Skeletal muscle tissue (tissue), 4 donors: ENCODE results near the gene TRPC3. TPM values are rescaled to one million over a fixed set of nuclear protein-coding genes. Genes with fewer than 3 reads are reported as not detected.

Experiments used
- H3K27ac ChIP-seq: one replicate; pipeline ENCODE4 v1.7.0; 2013; ENCODE audit warnings: mild to moderate bottlenecking, low read depth, low read length, inconsistent platforms
- H3K27me3 ChIP-seq, 3 donors: one replicate each; pipeline ENCODE4 v1.7.0; 2013; ENCODE audit warnings: low read length in 3 of 3; ENCODE audit not compliant: control insufficient read depth in 3 of 3, insufficient read depth in 3 of 3
- H3K36me3 ChIP-seq, 3 donors: one replicate each; pipeline ENCODE4 v1.7.0; 2013; ENCODE audit warnings: low read length in 3 of 3; ENCODE audit not compliant: control insufficient read depth in 3 of 3, insufficient read depth in 3 of 3
- H3K4me1 ChIP-seq, 3 donors: one replicate each; pipeline ENCODE4 v1.7.0; 2013; ENCODE audit warnings: low read length in 3 of 3, mild to moderate bottlenecking in 3 of 3; ENCODE audit not compliant: control insufficient read depth in 3 of 3, insufficient read depth in 3 of 3
- H3K4me3 ChIP-seq, 3 donors: one replicate each; pipeline ENCODE4 v1.7.0; 2013; ENCODE audit warnings: low read length in 3 of 3
- H3K9ac ChIP-seq, 3 donors: one replicate each; pipeline ENCODE4 v1.7.0; 2013; ENCODE audit warnings: low read length in 3 of 3, mild to moderate bottlenecking in 3 of 3, moderate library complexity in 2 of 3, low read depth in 1 of 3
- H3K9me3 ChIP-seq, 3 donors: one replicate each; pipeline ENCODE4 v1.7.0; 2013; ENCODE audit warnings: low read length in 3 of 3; ENCODE audit not compliant: control insufficient read depth in 3 of 3
- total RNA-seq: library from RNA; depleted of rRNA; stranded (reverse); fragments of >200 nt; gene quantifications from one replicate; pipeline ENCODE4 v1.2.3, GENCODE V29; 2014
- donor health status: Osteomylitis.

The TRPC3 gene
- total RNA-seq, 1 donor from 2014 or later, result 0.52 TPM

DNA sequence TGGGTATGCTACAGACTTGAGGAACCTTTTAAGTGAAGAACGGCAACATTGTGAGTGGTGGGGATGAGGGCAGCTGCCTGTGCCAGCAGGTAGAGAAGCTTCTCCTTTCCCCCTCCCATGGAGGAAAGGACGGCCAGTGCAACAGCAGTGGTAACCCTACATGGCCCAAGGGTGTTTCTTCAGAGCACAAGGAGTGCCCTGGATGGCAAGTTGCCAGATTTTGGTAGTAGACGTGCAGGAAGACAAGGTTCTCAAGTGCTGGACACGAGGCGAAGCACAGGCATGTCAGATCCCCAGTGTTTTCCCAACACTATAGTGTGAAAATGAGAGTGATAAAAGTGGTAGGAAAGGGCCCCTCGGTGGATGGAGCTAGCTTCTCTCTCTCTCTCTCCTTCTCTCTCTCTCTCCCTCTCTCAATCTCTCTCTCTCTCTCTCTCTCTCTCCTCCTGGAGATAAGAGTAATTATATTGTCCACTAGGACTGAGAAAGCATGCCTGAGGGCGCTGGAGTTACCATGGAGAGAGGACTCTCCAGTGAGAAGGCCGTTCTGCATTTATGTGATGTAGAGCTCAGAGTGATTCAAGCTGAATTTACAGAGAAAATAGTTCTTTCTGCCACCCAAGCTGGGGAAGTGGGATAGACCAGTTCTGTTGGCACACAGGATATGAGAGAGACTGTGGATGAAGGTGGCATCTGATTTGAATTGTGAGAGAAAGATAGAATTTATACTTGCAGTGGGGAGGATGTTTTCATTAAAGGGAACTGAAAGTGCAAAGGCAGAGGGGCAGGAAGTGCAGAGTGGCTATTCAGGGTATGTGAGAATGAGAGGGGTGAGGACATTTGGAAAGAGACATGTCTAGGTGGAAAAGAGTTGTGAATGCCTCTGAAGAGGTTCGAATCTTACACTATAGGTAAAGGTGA is 25.7 kb upstream of the TRPC3 start:
- Histone ChIP-seq H3K4me3 (no peak overlapping the region), H3K9me3 (no peaks in the 10 kb centered on the region), H3K27me3 (no peaks in the 10 kb centered on the region), H3K4me1 (no peaks in the 10 kb centered on the region), H3K36me3 (no peaks in the 10 kb centered on the region), H3K27ac (no peak overlapping the region), H3K9ac (no peak overlapping the region)

DNA sequence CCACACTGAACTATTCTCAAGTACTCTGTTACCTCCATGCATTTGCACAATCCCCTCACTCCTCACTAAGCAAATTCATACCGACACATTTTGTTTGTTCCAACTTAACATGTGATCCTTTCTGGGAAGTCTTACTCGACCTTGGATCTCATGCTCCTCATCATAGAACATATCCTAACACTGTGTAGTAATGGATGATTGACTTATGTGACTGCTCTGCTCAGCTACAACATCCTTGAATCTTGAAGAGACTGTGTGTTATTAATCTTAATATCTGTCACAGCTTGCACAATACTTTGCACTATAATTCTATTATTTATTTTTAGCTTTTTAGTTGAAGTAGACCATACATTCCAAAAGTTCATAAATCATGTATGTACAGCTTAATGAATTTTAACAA is 23.9 kb upstream of the TRPC3 start:
- Histone ChIP-seq H3K9ac (no peak overlapping the region), H3K9me3 (no peaks in the 10 kb centered on the region), H3K36me3 (no peaks in the 10 kb centered on the region), H3K4me1 (no peaks in the 10 kb centered on the region), H3K27ac (no peak overlapping the region), H3K27me3 (no peaks in the 10 kb centered on the region), H3K4me3 (no peak overlapping the region)

DNA sequence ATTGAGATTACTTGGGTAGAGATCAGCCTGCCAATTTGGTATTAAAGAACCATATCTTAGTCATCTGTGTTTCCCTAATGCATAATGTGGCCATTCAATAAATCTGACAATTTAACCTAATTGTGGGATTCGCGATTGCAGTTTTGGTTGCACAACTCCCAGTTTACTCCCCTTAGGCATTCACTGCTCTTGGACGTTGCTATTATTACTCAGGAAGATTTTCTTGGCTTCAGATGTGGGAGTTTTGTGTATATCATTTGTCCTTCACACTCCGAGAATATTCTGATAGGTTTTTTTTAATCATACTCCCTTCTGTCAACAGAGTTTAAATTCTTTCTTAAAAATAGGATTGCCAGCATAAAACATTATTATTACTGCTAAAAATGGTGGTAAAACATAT is 22.0 kb upstream of the TRPC3 start:
- Histone ChIP-seq H3K27ac (no peak overlapping the region), H3K4me3 (no peak overlapping the region), H3K36me3 (no peaks in the 10 kb centered on the region), H3K9me3 (no peaks in the 10 kb centered on the region), H3K27me3 (no peaks in the 10 kb centered on the region), H3K4me1 (no peaks in the 10 kb centered on the region), H3K9ac (no peak overlapping the region)

DNA sequence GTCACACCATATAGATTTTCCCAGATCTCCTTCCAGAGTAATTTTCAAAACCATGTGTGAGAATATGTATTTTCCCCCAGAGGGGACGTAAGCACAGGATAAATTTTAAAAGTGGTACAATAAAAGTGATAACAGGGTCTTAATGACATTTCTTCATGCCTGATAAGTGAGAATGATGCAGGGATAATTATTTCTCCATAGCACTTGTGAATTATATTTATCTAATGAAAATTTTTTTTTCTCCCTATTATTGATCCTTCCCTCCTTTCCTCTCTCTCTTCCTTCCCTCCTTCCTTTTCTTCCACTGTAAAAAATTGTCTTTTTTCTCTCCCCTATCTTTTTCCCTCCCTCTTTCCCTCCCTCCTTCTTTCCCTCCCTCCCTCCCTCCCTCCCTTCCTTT is 17.0 kb upstream of the TRPC3 start:
- Histone ChIP-seq H3K9ac (no peak overlapping the region), H3K4me3 (no peak overlapping the region), H3K27me3 (no peaks in the 10 kb centered on the region), H3K27ac (no peak overlapping the region), H3K4me1 (no peaks in the 10 kb centered on the region), H3K9me3 (no peaks in the 10 kb centered on the region), H3K36me3 (no peaks in the 10 kb centered on the region)

DNA sequence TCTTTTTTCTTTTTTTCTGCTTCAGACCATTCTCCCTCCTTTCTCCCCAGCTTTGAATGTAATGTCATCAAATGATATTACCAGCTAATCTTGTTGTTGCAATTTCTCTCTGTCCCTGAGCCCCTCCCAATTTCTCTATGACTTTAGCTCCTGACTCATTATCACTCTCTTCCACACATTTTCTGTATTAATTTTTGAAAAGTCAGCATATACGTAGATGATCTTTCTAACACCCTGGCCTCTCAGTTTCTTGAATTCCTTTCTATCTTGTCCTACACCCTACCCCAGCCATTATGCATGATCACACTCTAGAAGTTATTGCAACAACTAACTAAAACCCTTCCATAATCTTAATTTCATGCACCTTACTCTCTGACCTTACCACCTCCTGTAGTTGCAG is 13.1 kb upstream of the TRPC3 start:
- H3K36me3 ChIP-seq, result no peaks in the 10 kb centered on the region
- no peak overlapping the region for H3K4me3 ChIP-seq
- H3K27ac ChIP-seq, result no peak overlapping the region
- no peaks in the 10 kb centered on the region for H3K4me1 ChIP-seq
- H3K9me3 ChIP-seq, result no peaks in the 10 kb centered on the region
- no peak overlapping the region for H3K9ac ChIP-seq
- H3K27me3 ChIP-seq, result no peaks in the 10 kb centered on the region

DNA sequence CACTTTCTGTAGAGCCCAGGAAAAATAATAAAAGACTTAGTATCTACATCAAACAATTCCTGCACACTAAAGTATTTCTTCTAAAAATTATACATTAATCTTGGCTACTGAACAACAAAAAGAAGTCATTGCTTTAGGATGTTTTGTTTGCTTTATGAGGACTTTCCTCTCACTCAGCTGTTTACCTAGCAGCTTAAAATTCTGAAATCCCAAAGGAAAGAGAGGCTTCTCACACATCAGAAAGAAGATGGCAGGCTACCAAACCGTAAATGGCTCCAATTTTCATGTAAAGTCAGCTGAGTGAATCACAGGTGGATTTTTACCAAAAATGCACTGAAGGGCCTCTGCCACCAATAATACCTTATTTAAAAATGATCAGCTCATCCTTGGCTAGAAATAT is 9.0 kb upstream of the TRPC3 start:
- H3K27me3 ChIP-seq, result no peaks in the 10 kb centered on the region
- no peak overlapping the region for H3K9ac ChIP-seq
- no peak overlapping the region for H3K27ac ChIP-seq

DNA sequence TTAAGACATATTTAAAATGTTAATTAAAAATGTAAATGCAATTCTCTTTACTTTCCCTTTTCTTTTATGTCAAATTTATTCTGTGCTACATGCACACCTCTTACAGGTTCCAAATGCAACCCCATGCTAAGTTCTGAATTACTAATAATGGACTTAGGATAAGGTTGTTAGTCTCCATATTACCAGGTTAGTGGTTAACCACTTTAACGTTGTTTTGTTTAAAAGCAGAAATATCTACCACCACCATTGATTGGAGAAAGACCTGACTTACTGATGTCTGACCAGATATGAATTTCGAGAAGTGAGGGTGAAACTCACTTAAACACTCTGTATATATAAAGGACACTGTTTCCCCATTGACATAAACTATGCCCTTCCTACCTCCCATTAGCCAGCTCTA is 6.9 kb upstream of the TRPC3 start:
- Histone ChIP-seq H3K27ac (no peak overlapping the region), H3K4me1 (no peaks in the 10 kb centered on the region), H3K36me3 (no peaks in the 10 kb centered on the region), H3K27me3 (peaks cover 0 to under 1% (median 0%) of the 10 kb centered on the region in 3 donors), H3K4me3 (no peak overlapping the region), H3K9me3 (no peaks in the 10 kb centered on the region), H3K9ac (no peak overlapping the region)

More for the DNA sequence above, 9.0 kb upstream of the TRPC3 start:
- Histone ChIP-seq H3K9me3 (no peaks in the 10 kb centered on the region), H3K36me3 (no peaks in the 10 kb centered on the region), H3K4me3 (no peak overlapping the region), H3K4me1 (no peaks in the 10 kb centered on the region)

DNA sequence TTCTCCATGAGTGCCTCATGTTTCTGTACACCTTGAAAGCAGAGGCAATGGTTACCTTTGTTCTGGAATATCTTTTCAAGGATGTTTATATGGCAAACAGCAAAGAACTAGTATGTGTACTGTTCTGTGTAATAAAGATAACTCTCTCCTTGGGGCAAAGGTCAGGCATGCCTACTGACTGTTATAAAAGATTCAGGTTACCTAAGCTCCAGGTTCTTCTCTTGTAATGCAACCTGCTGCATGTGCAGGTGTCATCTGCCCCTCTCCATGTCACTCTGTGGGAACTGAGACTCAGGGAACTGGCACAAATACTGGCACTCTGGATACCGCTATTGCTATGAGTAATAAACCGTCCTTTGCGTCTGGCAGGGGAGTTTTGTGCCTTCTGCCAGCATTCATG is 5.4 kb upstream of the TRPC3 start:
- no peak overlapping the region for H3K27ac ChIP-seq
- peaks cover 0 to under 1% (median 0%) of the 10 kb centered on the region in 3 donors for H3K4me1 ChIP-seq
- no peak overlapping the region for H3K9ac ChIP-seq
- peaks cover 6 to 10% (median 8%) of the 10 kb centered on the region in 3 donors for H3K27me3 ChIP-seq
- no peaks in the 10 kb centered on the region for H3K9me3 ChIP-seq
- no peaks in the 10 kb centered on the region for H3K36me3 ChIP-seq
- no peak overlapping the region for H3K4me3 ChIP-seq

DNA sequence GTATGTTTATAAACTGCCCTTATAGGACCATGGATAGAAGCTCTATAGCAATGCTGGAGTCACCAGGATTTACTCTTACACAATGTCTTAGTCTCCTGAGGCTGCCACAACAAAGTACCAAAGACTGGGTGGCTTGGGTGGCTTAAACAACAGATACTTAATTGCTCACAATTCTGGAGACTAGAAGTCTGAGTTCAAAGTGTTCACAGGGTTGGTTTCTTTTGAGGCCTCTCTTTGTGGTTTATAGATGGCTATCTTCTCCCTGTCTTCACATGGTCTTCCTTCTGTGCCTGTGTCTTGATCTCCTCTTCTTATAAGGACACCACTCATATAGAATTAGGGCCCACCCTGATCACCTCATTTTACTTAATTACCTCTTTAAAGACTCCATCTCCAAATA is 2.0 kb upstream of the TRPC3 start:
- H3K36me3 ChIP-seq, result no peaks in the 10 kb centered on the region
- no peak overlapping the region for H3K9ac ChIP-seq
- peaks cover 7 to 12% (median 11%) of the 10 kb centered on the region in 3 donors for H3K4me1 ChIP-seq
- peaks cover 22 to 29% (median 22%) of the 10 kb centered on the region in 3 donors for H3K27me3 ChIP-seq
- H3K27ac ChIP-seq, result no peak overlapping the region
- H3K4me3 ChIP-seq, result no peak overlapping the region
- no peaks in the 10 kb centered on the region for H3K9me3 ChIP-seq

DNA sequence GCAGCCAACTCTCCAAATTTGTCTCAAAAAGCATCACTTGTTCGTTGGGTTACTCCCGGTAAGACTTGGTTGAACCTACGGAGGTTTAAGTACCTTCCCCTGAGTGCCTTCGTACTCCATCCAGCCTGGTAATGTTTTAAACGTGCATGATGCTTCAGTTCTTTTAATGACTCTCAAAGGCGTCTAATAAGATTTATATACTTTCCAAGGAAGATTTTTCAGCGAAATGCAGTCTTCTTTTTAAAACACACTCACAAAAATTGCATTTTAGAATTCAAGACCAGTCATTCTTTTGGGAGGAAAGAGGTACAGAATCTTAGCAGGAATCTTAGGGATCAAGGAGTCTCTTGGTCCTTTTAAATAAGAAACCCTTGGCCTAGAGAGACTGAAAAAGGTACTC is 430 bp upstream of the TRPC3 start:
- H3K36me3 ChIP-seq, result no peaks in the 10 kb centered on the region
- H3K4me1 ChIP-seq, result peaks cover 7 to 12% (median 11%) of the 10 kb centered on the region in 3 donors
- H3K4me3 ChIP-seq, result peak overlapping the region in 1 of 3 donors; percentile 2
- peaks cover 22 to 29% (median 22%) of the 10 kb centered on the region in 3 donors for H3K27me3 ChIP-seq
- H3K9me3 ChIP-seq, result no peaks in the 10 kb centered on the region
- no peak overlapping the region for H3K9ac ChIP-seq
- H3K27ac ChIP-seq, result no peak overlapping the region
